ENCODE data around the gene CIROP.

CIROP gene

GRCh38 chr14:23066368-23066767 lies 38.4 kb downstream of the CIROP start:
- no peak for DNase-seq

- no peak for DNase-seq
Observed at GRCh38 chr14:23063601-23064000, 41.2 kb downstream of the CIROP start.

- no peak for DNase-seq
Observed at GRCh38 chr14:23062002-23062401, 42.8 kb downstream of the CIROP start.

GRCh38 chr14:23060536-23061260 lies 44.1 kb downstream of the CIROP start:
- no peak for DNase-seq

- DNase-seq, result no peak
Observed at GRCh38 chr14:23058654-23059504, 45.9 kb downstream of the CIROP start.

- no peak for DNase-seq
Observed at GRCh38 chr14:23057757-23058653, 46.8 kb downstream of the CIROP start.

- DNase-seq, result no peak
Observed at GRCh38 chr14:23056956-23057756, 47.6 kb downstream of the CIROP start, which contains the start of gene CDH24. Gene CDH24 (minus strand): TSS chr14:23057520. CDS start chr14:23055733, 1,787 bp downstream.

GRCh38 chr14:23056145-23056955 lies 48.4 kb downstream of the CIROP start:
- DNase-seq, result no peak

GRCh38 chr14:23055621-23056144 lies 49.1 kb downstream of the CIROP start:
- no peak for DNase-seq

- no peak for DNase-seq
Observed at GRCh38 chr14:23055147-23055550, 49.6 kb downstream of the CIROP start.

- DNase-seq, result no peak
Observed at GRCh38 chr14:23054000-23054811, 50.6 kb downstream of the CIROP start.

- no peak for DNase-seq
Observed at GRCh38 chr14:23053426-23053825, 51.4 kb downstream of the CIROP start.

GRCh38 chr14:23052671-23053070 lies 52.1 kb downstream of the CIROP start:
- no peak for DNase-seq

GRCh38 chr14:23052182-23052623 lies 52.6 kb downstream of the CIROP start:
- no peak for DNase-seq

GRCh38 chr14:23051141-23052057 lies 53.4 kb downstream of the CIROP start:
- no peak for DNase-seq
